Stomach smooth muscle (tissue), 2 donors: ENCODE results near the gene JARID2.
A peak's percentile ranks its signal among the peaks of the same experiment; 100 is the strongest.

Source experiments
- H3K27ac ChIP-seq: one replicate; pipeline ENCODE4 v1.7.0; 2013; ENCODE audit warnings: mild to moderate bottlenecking, low read length, inconsistent platforms
- H3K27me3 ChIP-seq, 2 donors: one replicate each; pipeline ENCODE4 v1.7.0; 2013; ENCODE audit warnings: low read length in 2 of 2; ENCODE audit not compliant: insufficient read depth in 2 of 2, control insufficient read depth in 1 of 2
- H3K36me3 ChIP-seq, 2 donors: one replicate each; pipeline ENCODE4 v1.7.0; 2013; ENCODE audit warnings: low read length in 2 of 2; ENCODE audit not compliant: control insufficient read depth in 2 of 2, insufficient read depth in 2 of 2
- H3K4me1 ChIP-seq: one replicate; pipeline ENCODE4 v1.7.0; 2013; ENCODE audit warnings: low read length; ENCODE audit not compliant: control insufficient read depth, insufficient read depth
- H3K4me3 ChIP-seq, 2 donors: one replicate each; pipeline ENCODE4 v1.7.0; 2013; ENCODE audit warnings: low read length in 2 of 2
- H3K9ac ChIP-seq, 2 donors: one replicate each; pipeline ENCODE4 v1.7.0; 2013; ENCODE audit warnings: low read length in 2 of 2, mild to moderate bottlenecking in 1 of 2
- H3K9me3 ChIP-seq, 2 donors: one replicate each; pipeline ENCODE4 v1.7.0; 2013; ENCODE audit warnings: low read length in 2 of 2; ENCODE audit not compliant: control insufficient read depth in 2 of 2
- donor health status: healthy.
- donor health status: Pancreatic carcinoma.

Gene JARID2

GRCh38 chr6:15502446-15503345 lies 256.8 kb downstream of the JARID2 start:
- H3K27ac ChIP-seq, result peak overlapping the region; percentile 18
- H3K4me1 ChIP-seq, result peaks cover 41% of the 10 kb centered on the region
- H3K9me3 ChIP-seq, result no peaks in the 10 kb centered on the region
- no peaks in the 10 kb centered on the region for H3K27me3 ChIP-seq
- H3K4me3 ChIP-seq, result peak overlapping the region in 1 of 2 donors; percentile 44
- H3K9ac ChIP-seq, result no peak overlapping the region
- peaks cover 3 to 16% of the 10 kb centered on the region in 2 donors for H3K36me3 ChIP-seq

DNA sequence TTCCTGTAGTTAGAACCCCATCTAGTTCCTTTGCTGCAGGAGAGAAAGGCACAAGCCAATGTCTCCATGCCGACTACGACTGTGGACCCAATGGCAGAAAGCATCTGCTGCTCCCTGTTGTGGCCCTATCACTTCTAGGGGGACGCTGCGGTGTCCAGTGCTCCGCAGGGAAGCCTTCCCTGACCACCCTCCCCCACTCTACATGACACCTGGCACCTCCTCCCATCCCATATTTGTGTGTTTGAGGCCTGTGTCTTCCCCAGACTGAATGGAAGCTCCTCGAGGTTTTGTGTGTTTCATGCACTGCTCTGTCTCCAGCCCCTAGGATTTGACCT lies 257.4 kb downstream of the JARID2 start:
- H3K4me1 ChIP-seq, result peaks cover 41% of the 10 kb centered on the region
- H3K36me3 ChIP-seq, result peaks cover 3 to 18% of the 10 kb centered on the region in 2 donors
- H3K9me3 ChIP-seq, result no peaks in the 10 kb centered on the region

DNA sequence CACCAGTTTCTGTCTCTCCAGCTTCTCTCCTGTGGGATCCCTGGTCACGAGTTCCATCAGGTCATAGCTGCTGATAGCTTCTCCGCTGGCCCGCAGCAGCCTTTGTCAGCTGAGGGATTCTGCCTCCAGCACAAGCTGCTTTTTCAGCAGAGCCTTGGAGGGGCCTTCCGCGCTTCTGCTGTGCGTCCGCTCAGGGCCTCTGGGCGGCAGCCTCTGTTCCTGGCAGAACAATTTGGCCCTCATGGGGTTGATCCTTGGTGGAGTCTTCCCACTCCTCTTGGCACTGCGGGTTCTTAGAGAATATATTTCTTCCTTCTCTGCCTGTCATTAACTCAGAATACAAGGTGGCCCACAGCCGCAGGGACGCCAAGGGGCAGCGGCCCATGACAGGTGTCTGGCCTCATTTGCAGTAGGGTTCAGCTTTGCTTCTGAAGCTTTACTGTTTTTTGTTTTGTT lies 258.2 kb downstream of the JARID2 start:
- Histone ChIP-seq H3K36me3 (peaks cover 10 to 23% of the 10 kb centered on the region in 2 donors), H3K4me1 (peaks cover 38% of the 10 kb centered on the region), H3K27me3 (no peaks in the 10 kb centered on the region), H3K9ac (peak overlapping the region in 1 of 2 donors; percentile 51), H3K9me3 (no peaks in the 10 kb centered on the region), H3K4me3 (peak overlapping the region; percentile 9 to 71), H3K27ac (peak overlapping the region; percentile 79)

More for the DNA sequence above, 257.4 kb downstream of the JARID2 start:
- Histone ChIP-seq H3K4me3 (no peak overlapping the region), H3K27me3 (no peaks in the 10 kb centered on the region), H3K9ac (no peak overlapping the region), H3K27ac (no peak overlapping the region)

- no peaks in the 10 kb centered on the region for H3K27me3 ChIP-seq
- peak overlapping the region; percentile 47 to 68 for H3K9ac ChIP-seq
- peaks cover 38% of the 10 kb centered on the region for H3K4me1 ChIP-seq
- peak overlapping the region; percentile 9 to 71 for H3K4me3 ChIP-seq
- no peaks in the 10 kb centered on the region for H3K9me3 ChIP-seq
- H3K27ac ChIP-seq, result peak overlapping the region; percentile 79
- peaks cover 10 to 25% of the 10 kb centered on the region in 2 donors for H3K36me3 ChIP-seq
These were observed 258.9 kb downstream of the JARID2 start for GRCh38 chr6:15504581-15505350.

DNA sequence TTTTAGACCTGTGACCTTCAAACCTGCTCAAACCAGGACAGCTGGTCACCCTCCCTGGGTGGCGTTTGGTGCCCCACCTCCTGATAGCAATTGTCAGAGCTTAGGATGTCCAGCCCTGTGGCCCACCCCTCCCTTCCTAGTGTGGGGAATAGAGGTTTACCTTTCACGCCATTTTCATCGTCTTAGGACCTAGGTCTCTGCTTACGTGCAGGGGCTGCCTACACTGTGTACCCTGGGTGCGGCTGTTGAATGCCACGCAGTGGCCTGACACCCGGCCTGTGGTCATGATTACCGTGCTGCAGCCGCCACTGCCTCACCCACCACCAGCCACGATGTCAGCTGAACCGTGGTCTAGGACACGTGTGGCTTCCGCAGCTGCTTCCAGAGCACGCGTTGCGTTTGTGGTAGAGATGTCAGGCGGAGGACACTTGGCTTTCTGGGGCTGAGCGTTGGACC lies 259.6 kb downstream of the JARID2 start:
- H3K4me3 ChIP-seq, result peak overlapping the region; percentile 9 to 71
- H3K9ac ChIP-seq, result peak overlapping the region; percentile 47 to 68
- peaks cover 10 to 25% of the 10 kb centered on the region in 2 donors for H3K36me3 ChIP-seq
- H3K27me3 ChIP-seq, result no peaks in the 10 kb centered on the region
- no peaks in the 10 kb centered on the region for H3K9me3 ChIP-seq
- H3K4me1 ChIP-seq, result peaks cover 38% of the 10 kb centered on the region
- H3K27ac ChIP-seq, result peak overlapping the region; percentile 79

- Histone ChIP-seq H3K36me3 (peaks cover 10 to 22% of the 10 kb centered on the region in 2 donors), H3K9me3 (no peaks in the 10 kb centered on the region), H3K4me1 (peaks cover 38% of the 10 kb centered on the region), H3K27ac (no peak overlapping the region), H3K9ac (no peak overlapping the region), H3K4me3 (no peak overlapping the region), H3K27me3 (no peaks in the 10 kb centered on the region)
These were observed 260.2 kb downstream of the JARID2 start for GRCh38 chr6:15506066-15506465.

DNA sequence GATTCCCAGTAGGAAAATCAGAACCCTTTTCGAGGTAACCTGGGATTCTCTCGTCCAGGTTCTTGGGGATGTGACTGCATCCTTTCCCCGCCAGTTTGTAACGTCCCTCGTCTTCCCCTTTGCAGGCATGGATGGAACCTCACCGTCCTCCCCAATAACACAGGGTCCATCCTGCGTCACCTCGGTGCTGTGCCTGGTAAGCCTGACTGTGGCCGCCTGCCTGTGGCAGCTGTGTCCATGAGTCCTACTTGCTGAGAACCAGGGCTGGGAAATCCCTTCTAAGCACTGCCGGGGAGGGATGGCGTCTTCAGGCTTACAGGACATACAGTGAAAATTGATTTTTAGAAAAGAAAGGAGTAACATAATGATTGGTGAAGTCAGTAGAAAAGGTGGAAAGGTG lies 261.4 kb downstream of the JARID2 start:
- Histone ChIP-seq H3K4me1 (peaks cover 31% of the 10 kb centered on the region), H3K4me3 (no peak overlapping the region), H3K9me3 (no peaks in the 10 kb centered on the region), H3K27ac (no peak overlapping the region), H3K27me3 (no peaks in the 10 kb centered on the region), H3K36me3 (peaks cover 14 to 27% of the 10 kb centered on the region in 2 donors), H3K9ac (no peak overlapping the region)

- Histone ChIP-seq H3K27ac (no peak overlapping the region), H3K9me3 (no peaks in the 10 kb centered on the region), H3K4me1 (peaks cover 26% of the 10 kb centered on the region), H3K9ac (no peak overlapping the region), H3K27me3 (no peaks in the 10 kb centered on the region), H3K36me3 (peaks cover 17 to 31% of the 10 kb centered on the region in 2 donors), H3K4me3 (no peak overlapping the region)
These were observed 261.9 kb downstream of the JARID2 start for GRCh38 chr6:15507746-15508145.

GRCh38 chr6:15508441-15508871 lies 262.6 kb downstream of the JARID2 start:
- Histone ChIP-seq H3K4me3 (no peak overlapping the region), H3K36me3 (peaks cover 18 to 35% of the 10 kb centered on the region in 2 donors), H3K4me1 (peaks cover 25% of the 10 kb centered on the region), H3K27me3 (no peaks in the 10 kb centered on the region), H3K9ac (no peak overlapping the region), H3K27ac (no peak overlapping the region), H3K9me3 (no peaks in the 10 kb centered on the region)

DNA sequence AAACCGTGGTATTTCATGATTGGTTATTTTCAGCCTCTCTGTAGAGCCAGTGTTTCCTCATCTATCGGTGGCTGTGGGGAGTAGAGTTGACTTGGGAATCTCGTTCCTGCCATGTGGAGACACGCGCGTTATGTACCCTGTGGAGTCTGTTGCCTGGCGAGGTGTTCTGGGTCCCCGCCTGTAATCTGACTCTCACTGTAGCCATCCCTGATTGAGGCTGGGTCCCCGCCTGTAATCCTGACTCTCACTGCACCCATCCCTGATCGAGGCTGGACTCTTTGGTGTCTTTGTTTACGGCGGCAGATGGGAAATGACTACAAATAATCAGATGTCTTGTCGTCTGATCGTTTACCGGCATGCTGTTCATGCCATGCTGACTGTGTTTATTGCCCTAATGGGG lies 263.1 kb downstream of the JARID2 start:
- peaks cover 23 to 38% of the 10 kb centered on the region in 2 donors for H3K36me3 ChIP-seq
- H3K27ac ChIP-seq, result no peak overlapping the region
- no peak overlapping the region for H3K4me3 ChIP-seq
- no peaks in the 10 kb centered on the region for H3K9me3 ChIP-seq
- H3K9ac ChIP-seq, result no peak overlapping the region
- no peaks in the 10 kb centered on the region for H3K27me3 ChIP-seq
- peaks cover 21% of the 10 kb centered on the region for H3K4me1 ChIP-seq
